Natural killer cell (primary cell): ENCODE measurements around the gene MEIOSIN. TPM values are rescaled to one million over a fixed set of nuclear protein-coding genes. Genes with fewer than 3 reads are reported as not detected.

Experiments used
- ATAC-seq, 3 donors: fragments of 150-1000 bp in 2 of 3; fragments of 200-7000 bp in 1 of 3; cut with Tn5 transposase; 1 replicate in 1 of 3; 2 replicates in 2 of 3; pipeline ENCODE4 v1.10.0; 2021; ENCODE audit warnings: mild to moderate bottlenecking in 2 of 3, moderate library complexity in 2 of 3
- DNase-seq, 2 donors: peaks; one replicate each; pipeline versions ENCODE4 v3.0.0 to v3.0.0-alpha.2; 2013 to 2021; ENCODE audit warnings: mixed read lengths in 1 of 2
- H3K27ac ChIP-seq: one replicate; pipeline ENCODE4 v1.5.1; 2013; ENCODE audit warnings: mild to moderate bottlenecking, low read length
- H3K27me3 ChIP-seq: one replicate; pipeline ENCODE4 v1.6.1; 2013; ENCODE audit warnings: low read length; ENCODE audit not compliant: control insufficient read depth, insufficient read depth
- H3K36me3 ChIP-seq: one replicate; pipeline ENCODE4 v1.6.1; 2013; ENCODE audit warnings: low read length; ENCODE audit not compliant: control insufficient read depth, insufficient read depth
- H3K4me1 ChIP-seq: one replicate; pipeline ENCODE4 v1.6.1; 2013; ENCODE audit warnings: low read length; ENCODE audit not compliant: control insufficient read depth, insufficient read depth
- H3K4me3 ChIP-seq: one replicate; pipeline ENCODE4 v1.5.1; 2013; ENCODE audit warnings: low read length
- H3K9me3 ChIP-seq: one replicate; pipeline ENCODE4 v1.6.1; 2013; ENCODE audit warnings: low read length; ENCODE audit not compliant: control insufficient read depth, insufficient read depth
- H3K27ac Mint-ChIP-seq, 2 donors: one replicate each; pipeline ENCODE4 v1.8.0; 2022; ENCODE audit warnings: mild to moderate bottlenecking in 2 of 2, mixed read lengths in 2 of 2, moderate library complexity in 1 of 2
- H3K27me3 Mint-ChIP-seq, 2 donors: one replicate each; pipeline ENCODE4 v1.8.0; 2022; ENCODE audit warnings: low read depth in 2 of 2, mixed read lengths in 2 of 2
- H3K36me3 Mint-ChIP-seq: one replicate; pipeline ENCODE4 v1.8.0; 2022; ENCODE audit warnings: mixed read lengths
- H3K4me1 Mint-ChIP-seq, 2 donors: one replicate each; pipeline ENCODE4 v1.8.0; 2022; ENCODE audit warnings: mixed read lengths in 2 of 2
- H3K4me3 Mint-ChIP-seq: one replicate; pipeline ENCODE4 v1.8.0; 2022; ENCODE audit warnings: mild to moderate bottlenecking, moderate library complexity, mixed read lengths
- H3K9me3 Mint-ChIP-seq, 2 donors: one replicate each; pipeline ENCODE4 v1.8.0; 2022; ENCODE audit warnings: mixed read lengths in 2 of 2
- CTCF ChIP-seq: fragments of 200-600 bp; IDR thresholded peaks from one replicate; pipeline ENCODE4 v1.8.0; 2022; ENCODE audit warnings: antibody characterized with exemption
- WGBS: methylation state at CpG from one replicate; pipeline ENCODE4 v1.1.7; 2013; ENCODE audit warnings: missing lambda C conversion rate; ENCODE audit not compliant: insufficient coverage; 5-methylcytosine and 5-hydroxymethylcytosine counted together
- intact Hi-C: fragments of 100-400 bp; cut with micrococcal nuclease; formaldehyde crosslinking; loops from one replicate; pipeline ENCODE4 v1.14.2; 2022
- total RNA-seq, 4 donors: library from RNA; stranded (reverse); fragments of 120-200 nt in 1 of 4; gene quantifications; one replicate each; pipeline versions ENCODE4 v1.2.3 to v1.2.4, GENCODE V29; 2013 to 2022

Gene MEIOSIN
- total RNA-seq, 3 donors from 2014 or later (not counting 1 experiment from before 2014, with no cell fraction given): not detected

- DNase-seq: peak; percentile 81 to 97
- Mint-ChIP-seq H3K4me3 (peak within 1 kb of the TSS; percentile 95), H3K27ac (peak within 1 kb of the TSS; percentile 90 to 97), H3K9me3 (no peaks in the 10 kb centered on the region), H3K4me1 (peaks cover 25 to 34% of the 10 kb centered on the region in 2 donors), H3K27me3 (no peaks in the 10 kb centered on the region), H3K36me3 (no peaks in the 10 kb centered on the region)
- no peaks in the 10 kb centered on the region for H3K36me3 ChIP-seq
- TF ChIP-seq CTCF: no peak
- peaks cover 20% of the 10 kb centered on the region for H3K4me1 ChIP-seq
- 1% methylated on average over 48 of the region's 48 CpGs for WGBS
- intact Hi-C loops: loop anchor here (1.0 to 2.0 kb wide), 2 partner anchors 13 to 38 kb away; partner anchors contain the start of gene QPCTL
- ATAC-seq: peak; percentile 99 to 100 (median 99)
- no peaks in the 10 kb centered on the region for H3K9me3 ChIP-seq
- peak within 1 kb of the TSS; percentile 79 for H3K27ac ChIP-seq
- peak within 1 kb of the TSS; percentile 84 for H3K4me3 ChIP-seq
- H3K27me3 ChIP-seq: no peaks in the 10 kb centered on the region
Observed at GRCh38 chr19:45730368-45731288, 2.6 kb upstream of the MEIOSIN start, which contains the start of gene FBXO46. TSS of gene FBXO46 (minus strand) at chr19:45730896. CDS start at chr19:45713495, 17,401 bp downstream.

- Mint-ChIP-seq H3K36me3 (no peaks in the 10 kb centered on the region), H3K4me3 (no peak overlapping the region), H3K27me3 (peaks cover 4 to 8% of the 10 kb centered on the region in 2 donors), H3K4me1 (no peaks in the 10 kb centered on the region), H3K27ac (no peak overlapping the region), H3K9me3 (no peaks in the 10 kb centered on the region)
- ATAC-seq: no peak
- intact Hi-C loops: no loop called here
- Histone ChIP-seq H3K9me3 (no peaks in the 10 kb centered on the region), H3K36me3 (no peaks in the 10 kb centered on the region), H3K4me1 (no peaks in the 10 kb centered on the region), H3K27ac (no peak overlapping the region), H3K4me3 (no peak overlapping the region), H3K27me3 (no peaks in the 10 kb centered on the region)
- no peak for DNase-seq
- 87% methylated on average over 10 of the region's 10 CpGs for WGBS
- no peak for TF ChIP-seq CTCF
Observed at GRCh38 chr19:45739498-45740439, 6.5 kb downstream of the MEIOSIN start.

GRCh38 chr19:45742969-45743368 is 9.7 kb downstream of the MEIOSIN start:
- DNase-seq (no peak), ATAC-seq (no peak)
- H3K9me3 Mint-ChIP-seq: no peaks in the 10 kb centered on the region
- Histone ChIP-seq H3K4me1 (no peaks in the 10 kb centered on the region), H3K27me3 (no peaks in the 10 kb centered on the region), H3K27ac (no peak overlapping the region), H3K4me3 (no peak overlapping the region), H3K36me3 (no peaks in the 10 kb centered on the region), H3K9me3 (no peaks in the 10 kb centered on the region)
- no peak overlapping the region for H3K27ac Mint-ChIP-seq
- H3K27me3 Mint-ChIP-seq: peaks cover 8 to 17% of the 10 kb centered on the region in 2 donors
- 79% methylated on average over 2 of the region's 4 CpGs for WGBS
- intact Hi-C loops: no loop called here
- H3K36me3 Mint-ChIP-seq: no peaks in the 10 kb centered on the region
- no peak for TF ChIP-seq CTCF
- no peak overlapping the region for H3K4me3 Mint-ChIP-seq
- H3K4me1 Mint-ChIP-seq: no peaks in the 10 kb centered on the region
